ENCODE results near the gene SCNN1A.

The SCNN1A gene

DNA sequence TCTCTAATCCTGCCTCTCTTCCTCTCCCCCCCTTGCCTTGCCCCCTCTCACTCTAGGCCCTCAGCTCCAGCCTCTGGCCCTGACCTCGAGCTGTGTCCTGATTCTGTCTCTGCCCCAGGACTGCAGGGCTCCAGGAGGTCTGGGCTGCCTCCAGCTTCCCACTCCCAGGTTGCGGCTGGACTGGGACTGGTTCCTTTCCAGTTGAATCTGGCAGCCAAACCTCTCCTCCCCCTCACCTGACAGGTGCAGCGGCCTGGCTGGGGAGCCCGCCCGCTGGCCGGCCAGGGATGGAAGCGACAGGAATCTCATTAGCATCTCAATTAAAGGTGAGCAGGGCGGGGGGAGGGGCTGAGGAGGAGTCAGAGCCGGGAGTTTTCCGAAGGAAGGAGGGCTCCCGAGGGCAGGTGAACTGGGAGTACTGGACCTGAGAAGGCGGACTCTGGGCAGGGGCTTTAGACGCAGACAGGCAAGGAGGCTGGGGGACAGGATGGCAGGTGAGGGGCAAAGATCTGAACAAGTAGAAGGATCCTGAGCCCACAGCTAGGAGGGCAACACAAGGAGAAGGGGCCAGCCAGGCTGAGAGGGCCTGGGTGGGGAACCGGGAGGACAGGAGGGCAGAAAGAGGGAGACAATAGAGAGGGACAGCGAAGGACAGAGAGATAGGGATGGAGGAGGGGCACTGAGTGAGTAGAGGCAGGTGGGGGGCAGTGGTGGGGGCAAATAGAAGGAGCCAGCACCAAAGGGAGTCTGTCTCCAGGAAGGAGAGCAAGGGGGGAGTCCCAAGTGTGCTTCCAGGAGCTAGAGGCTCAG lies at the start of gene SCNN1A:
Gene SCNN1A, minus strand, starts transcription at position 295 of the 810 bp plus-strand sequence. CDS start 780 bp downstream, outside the sequence.
- DNase-seq (ENCODE audit: low read depth) = no peak

- no peak for DNase-seq (ENCODE audit: low read depth)
Observed at GRCh38 chr12:6424866-6425265, 49.5 kb upstream of the SCNN1A start.

GRCh38 chr12:6424008-6424347 lies 48.6 kb upstream of the SCNN1A start:
- DNase-seq (ENCODE audit: low read depth) = no peak

GRCh38 chr12:6423267-6424007 lies 48.1 kb upstream of the SCNN1A start:
- peak; percentile 72 for DNase-seq (ENCODE audit: low read depth)

- no peak for DNase-seq (ENCODE audit: low read depth)
Observed at GRCh38 chr12:6420364-6420763, 45.0 kb upstream of the SCNN1A start.

DNA sequence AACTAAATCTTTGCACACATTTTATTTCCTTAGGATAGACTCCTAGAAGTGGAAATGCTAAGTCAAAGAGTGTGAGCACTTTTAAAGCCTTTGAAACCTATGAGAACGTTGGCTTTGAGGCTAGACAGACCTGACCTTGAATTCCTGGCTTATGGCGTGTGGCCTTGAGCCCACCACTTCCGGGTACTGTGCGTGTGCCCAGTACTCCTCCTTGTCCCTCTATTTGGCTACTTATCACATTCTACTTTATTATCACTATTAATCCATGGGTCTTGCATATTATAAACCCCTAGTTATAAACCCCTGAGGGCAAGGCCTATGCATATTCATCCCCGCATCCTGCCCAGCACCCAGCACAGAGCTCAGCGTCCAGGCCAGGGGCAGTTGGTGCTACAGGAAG lies 43.4 kb upstream of the SCNN1A start:
- no peak for DNase-seq (ENCODE audit: low read depth)

DNA sequence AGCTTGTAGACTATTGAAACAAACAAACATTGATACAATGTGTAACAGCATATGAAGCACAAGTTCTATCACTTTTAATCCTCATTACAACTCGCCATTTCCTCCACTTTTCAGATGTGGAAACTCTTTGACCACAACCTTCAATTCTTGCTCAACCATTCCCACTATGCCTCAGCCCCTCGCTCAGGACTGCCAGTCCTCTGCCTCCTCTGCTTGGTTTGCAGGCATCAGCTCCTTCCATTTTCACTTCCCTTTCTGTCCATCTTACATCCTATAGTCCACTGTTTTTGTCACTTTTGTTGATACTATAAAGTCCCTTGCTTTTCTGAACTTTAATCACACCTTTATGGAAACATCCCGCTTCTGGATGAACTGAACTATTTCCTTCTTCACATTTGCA lies 41.2 kb upstream of the SCNN1A start:
- DNase-seq (ENCODE audit: low read depth) = no peak

GRCh38 chr12:6407236-6407954 lies 32.0 kb upstream of the SCNN1A start:
- DNase-seq (ENCODE audit: low read depth) = no peak

DNA sequence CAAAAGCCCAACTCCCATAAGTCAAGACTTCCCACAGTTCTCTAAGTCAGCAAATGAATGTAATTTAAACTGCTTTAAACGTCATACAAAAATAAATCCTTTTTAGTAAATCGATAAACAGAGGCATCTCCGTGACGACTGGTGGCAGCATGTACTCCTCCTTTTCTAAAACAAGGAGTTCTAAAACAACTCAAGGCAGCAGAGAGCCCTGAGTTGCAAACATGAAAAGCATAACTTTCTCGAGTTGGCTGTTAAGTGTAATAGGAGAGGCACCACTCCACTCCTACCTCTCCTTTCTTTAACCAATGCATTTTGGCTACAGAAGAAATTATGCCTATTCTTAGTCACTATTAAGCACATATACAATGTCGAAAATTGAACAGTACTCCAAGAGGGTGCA lies 30.6 kb upstream of the SCNN1A start:
- DNase-seq (ENCODE audit: low read depth) = no peak

- no peak for DNase-seq (ENCODE audit: low read depth)
Observed at GRCh38 chr12:6404390-6404789, 29.0 kb upstream of the SCNN1A start.

GRCh38 chr12:6399884-6400644 lies 24.7 kb upstream of the SCNN1A start:
- no peak for DNase-seq (ENCODE audit: low read depth)

DNA sequence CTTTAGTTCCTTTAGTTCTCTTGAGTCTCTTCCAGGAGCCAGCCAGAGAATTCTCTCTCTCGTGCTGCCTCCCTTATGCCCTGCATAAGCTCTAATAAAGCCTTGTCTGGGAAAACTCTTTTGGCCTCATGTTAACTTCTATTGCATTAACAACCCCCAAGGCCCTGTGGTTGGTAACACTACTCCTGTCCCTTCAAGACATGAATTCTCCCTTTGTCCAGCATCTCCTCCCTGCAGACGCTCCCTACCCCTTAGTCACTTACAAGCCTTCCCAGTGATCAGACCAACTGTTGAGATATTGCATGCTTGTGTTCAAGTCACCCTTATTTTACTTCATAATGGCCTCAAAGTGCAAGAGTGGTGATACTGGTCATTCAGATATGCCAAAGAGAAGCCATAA lies 20.7 kb upstream of the SCNN1A start:
- DNase-seq (ENCODE audit: low read depth) = no peak

- no peak for DNase-seq (ENCODE audit: low read depth)
Observed at GRCh38 chr12:6394398-6394797, 19.0 kb upstream of the SCNN1A start.

- DNase-seq (ENCODE audit: low read depth) = no peak
Observed at GRCh38 chr12:6393109-6393508, 17.7 kb upstream of the SCNN1A start.

- DNase-seq (ENCODE audit: low read depth) = no peak
Observed at GRCh38 chr12:6392504-6392903, 17.1 kb upstream of the SCNN1A start.

DNA sequence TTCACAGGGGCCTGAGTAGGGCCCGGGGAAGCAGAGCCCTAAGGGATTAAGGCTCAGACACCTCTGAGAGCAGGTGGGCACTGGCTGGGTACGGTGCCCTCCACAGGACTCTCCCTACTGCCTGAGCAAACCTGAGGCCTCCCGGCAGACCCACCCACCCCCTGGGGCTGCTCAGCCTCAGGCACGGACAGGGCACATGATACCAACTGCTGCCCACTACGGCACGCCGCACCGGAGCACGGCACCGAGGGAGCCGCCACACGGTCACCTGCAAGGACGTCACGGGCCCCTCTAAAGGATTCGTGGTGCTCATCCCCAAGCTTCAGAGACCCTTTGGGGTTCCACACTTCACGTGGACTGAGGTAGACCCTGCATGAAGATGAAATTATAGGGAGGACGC lies 15.7 kb upstream of the SCNN1A start:
- no peak for DNase-seq (ENCODE audit: low read depth)

DNA sequence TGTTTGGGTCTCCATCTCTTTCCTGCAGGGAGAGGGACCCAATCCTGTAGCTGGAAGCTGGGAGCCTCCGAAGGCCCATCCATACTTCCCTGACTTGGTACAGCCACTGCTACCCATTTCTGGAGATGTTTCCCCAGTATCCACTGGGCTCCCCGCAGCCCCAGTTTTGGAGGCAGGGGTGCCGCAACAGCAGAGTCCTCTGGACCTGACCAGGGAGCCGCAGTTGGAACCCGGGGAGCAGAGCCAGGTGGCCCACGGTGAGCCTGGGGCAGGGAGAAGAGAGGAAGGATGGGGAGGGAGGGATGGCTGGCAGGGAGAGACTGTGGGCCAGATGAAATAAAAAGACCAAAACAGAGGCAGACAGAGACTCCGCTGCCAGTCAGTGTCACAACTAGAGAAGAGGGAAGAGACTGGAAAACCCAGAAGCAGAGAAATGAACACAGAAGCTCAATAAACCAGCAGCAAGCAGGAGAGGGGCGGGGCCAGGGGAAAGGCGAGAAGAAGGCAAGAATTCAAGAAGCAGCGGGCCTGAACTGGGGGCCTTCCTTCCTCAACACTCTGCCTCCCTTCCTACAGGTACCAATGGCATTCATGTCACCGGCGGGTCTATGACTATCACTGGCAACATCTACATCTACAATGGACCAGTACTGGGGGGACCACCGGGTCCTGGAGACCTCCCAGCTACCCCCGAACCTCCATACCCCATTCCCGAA lies 14.9 kb upstream of the SCNN1A start:
- no peak for DNase-seq (ENCODE audit: low read depth)

DNA sequence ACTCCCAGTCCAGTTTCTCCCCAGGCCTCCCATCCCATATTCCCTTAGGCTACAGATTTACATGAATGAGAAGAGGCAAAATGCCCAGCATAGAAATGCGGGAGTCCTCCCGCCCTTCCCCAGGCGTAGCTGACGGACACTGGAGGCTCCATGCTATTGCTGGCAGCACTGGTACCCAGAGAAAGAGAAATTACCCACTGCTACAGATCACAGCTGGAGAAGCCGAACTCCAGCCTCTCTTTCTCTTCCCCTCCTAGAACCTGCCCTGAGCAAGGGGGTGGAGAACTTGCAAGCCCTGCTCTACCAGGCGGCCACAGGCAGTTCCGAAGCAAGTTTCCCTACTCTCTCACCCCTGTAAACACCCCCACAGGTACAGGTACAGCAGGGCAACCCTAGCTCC lies 12.2 kb upstream of the SCNN1A start:
- DNase-seq (ENCODE audit: low read depth) = no peak

DNA sequence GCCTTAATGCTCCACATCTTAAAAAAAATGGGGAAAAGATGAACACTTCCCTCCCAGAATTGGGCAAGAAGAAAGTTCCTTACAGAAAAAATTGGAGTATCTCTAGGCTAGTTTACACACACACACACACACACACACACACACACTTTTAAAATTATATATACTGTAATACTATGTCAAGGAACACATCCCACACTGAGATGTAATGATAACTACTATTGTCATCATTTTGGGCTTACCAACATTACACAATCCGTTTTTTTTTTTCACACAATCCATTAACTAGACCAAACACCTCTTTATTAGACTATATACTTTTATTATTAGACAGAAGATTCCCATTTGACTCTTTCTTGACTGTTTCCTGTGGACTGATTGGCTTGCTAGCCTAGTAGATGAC lies 11.1 kb upstream of the SCNN1A start:
- no peak for DNase-seq (ENCODE audit: low read depth)

DNA sequence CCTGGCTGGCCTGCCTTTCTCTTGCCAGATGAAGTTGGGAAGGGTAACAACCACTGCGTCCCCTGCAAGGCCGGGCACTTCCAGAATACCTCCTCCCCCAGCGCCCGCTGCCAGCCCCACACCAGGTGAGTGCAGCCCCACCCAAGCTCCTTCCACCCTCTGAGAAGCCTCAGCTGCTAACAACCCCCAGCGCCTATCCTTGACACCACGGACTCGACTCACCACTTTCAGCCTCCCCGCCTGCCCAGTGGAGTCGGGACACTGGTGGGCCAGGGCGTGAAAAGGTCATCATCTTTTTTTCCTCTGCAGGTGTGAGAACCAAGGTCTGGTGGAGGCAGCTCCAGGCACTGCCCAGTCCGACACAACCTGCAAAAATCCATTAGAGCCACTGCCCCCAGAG lies 10.7 kb upstream of the SCNN1A start:
- DNase-seq (ENCODE audit: low read depth) = no peak
